HepG2 (cell line): ENCODE results near the gene ISG20. TPM values are rescaled to one million over a fixed set of nuclear protein-coding genes. Genes with fewer than 3 reads are reported as not detected.

Experiments used
- ATAC-seq: fragments of 200-7000 bp; cut with Tn5 transposase; 3 replicates; pipeline ENCODE4 v1.9.1; 2020; ENCODE audit warnings: mild to moderate bottlenecking, moderate library complexity
- BruUV-seq: library from RNA; stranded (reverse); fragments of 400-500 nt; replicated peaks from 2 replicates; lab custom pipeline; 2021; lab: Mats Ljungman, UMichigan
- CTCF ChIA-PET: fragments of 300-600 bp; formaldehyde crosslinking; extraction: SDS; loops from one replicate; lab custom pipeline; 2021; ENCODE audit warnings: low total read pairs, inconsistent platforms, low intra/inter-chr PET ratio; lab: Yijun Ruan, JAX
- POLR2A ChIA-PET: fragments of 350-600 bp; sonication (Branson Sonifier 250); formaldehyde crosslinking; loops from one replicate; lab custom pipeline; 2020; ENCODE audit warnings: antibody characterized with exemption, inconsistent platforms; lab: Yijun Ruan, JAX
- DNase-seq: peaks from one replicate; pipeline ENCODE4 v3.0.0-alpha.2; 2015; ENCODE audit warnings: low spot score
- FAIRE-seq: peaks from 3 replicates; lab custom pipeline; 2011; peaks lifted over from hg19 to GRCh38; lab: Jason Lieb, UNC
- H2AFZ ChIP-seq: one replicate; pipeline ENCODE4 v1.6.1; 2011; ENCODE audit warnings: low read length, inconsistent platforms
- H3K27ac ChIP-seq: fragments of 300-600 bp; 3 replicates; pipeline ENCODE4 v1.8.0; 2011; ENCODE audit warnings: mixed run types, mild to moderate bottlenecking, mixed read lengths, low read length, inconsistent platforms; ENCODE audit not compliant: insufficient read depth; ENCODE audit errors: extremely low read length
- H3K27me3 ChIP-seq, 2 experiments: fragments of 200-600 bp in 1 of 2; 2 replicates in 1 of 2; 3 replicates in 1 of 2; pipeline versions ENCODE4 v1.6.0 to v1.8.0; 2011; ENCODE audit warnings: low read length in 2 of 2, mild to moderate bottlenecking in 2 of 2, moderate library complexity in 2 of 2, inconsistent platforms in 1 of 2; ENCODE audit not compliant: insufficient read depth in 2 of 2, control insufficient read depth in 1 of 2
- H3K36me3 ChIP-seq, 2 experiments: fragments of 200-600 bp in 1 of 2; replicated peaks in 1 of 2; 2 replicates in 1 of 2; 3 replicates in 1 of 2; pipeline versions ENCODE4 v1.5.1 to v1.8.0; 2011; ENCODE audit warnings: low read length in 2 of 2, inconsistent platforms in 1 of 2; ENCODE audit not compliant: insufficient read depth in 2 of 2, control insufficient read depth in 1 of 2
- H3K4me1 ChIP-seq: 2 replicates; pipeline ENCODE4 v1.5.1; 2012; ENCODE audit warnings: low read length, inconsistent platforms; ENCODE audit not compliant: insufficient read depth
- H3K4me2 ChIP-seq: 2 replicates; pipeline ENCODE4 v1.6.0; 2011; ENCODE audit warnings: low read depth, low read length, inconsistent platforms
- H3K4me3 ChIP-seq, 3 experiments: fragments of 200-600 bp in 1 of 3; sonication (generic), shearing (Covaris generic) in 1 of 3; replicated peaks in 1 of 3; 2 replicates each; pipeline ENCODE4 v1.5.1; 2011 to 2016; ENCODE audit warnings: low read length in 3 of 3, inconsistent platforms in 2 of 3, low read depth in 2 of 3, mild to moderate bottlenecking in 2 of 3, control low read depth in 1 of 3, mixed read lengths in 1 of 3; ENCODE audit not compliant: insufficient read depth in 1 of 3
- H3K79me2 ChIP-seq: one replicate; pipeline ENCODE4 v1.6.1; 2011; ENCODE audit warnings: low read length, inconsistent platforms; ENCODE audit not compliant: insufficient read depth
- H3K9ac ChIP-seq: 2 replicates; pipeline ENCODE4 v1.6.0; 2011; ENCODE audit warnings: mild to moderate bottlenecking, low read depth, low read length, inconsistent platforms; ENCODE audit not compliant: insufficient read depth
- H3K9me3 ChIP-seq: 2 replicates; pipeline ENCODE4 v1.5.1; 2012; ENCODE audit warnings: mild to moderate bottlenecking, low read length
- H4K20me1 ChIP-seq: 2 replicates; pipeline ENCODE4 v1.6.0; 2011; ENCODE audit warnings: inconsistent platforms, mild to moderate bottlenecking, low read length, moderate library complexity; ENCODE audit not compliant: insufficient read depth
- CBX1 ChIP-seq: IDR thresholded peaks from one replicate; pipeline ENCODE4 v1.6.1; 2016; ENCODE audit warnings: antibody characterized with exemption, low read depth
- FLYWCH1 ChIP-seq: sonication (generic); formaldehyde crosslinking; IDR thresholded peaks from 2 replicates; pipeline ENCODE4 v1.8.1; 2023; ENCODE audit warnings: mild to moderate bottlenecking, missing genetic modification reagents
- IRX3 ChIP-seq: sonication (generic); formaldehyde crosslinking; IDR thresholded peaks from 2 replicates; pipeline ENCODE4 v1.8.1; 2023; ENCODE audit warnings: mild to moderate bottlenecking, low read depth, missing genetic modification reagents, borderline replicate concordance
- MED13 ChIP-seq: sonication (generic); formaldehyde crosslinking; IDR thresholded peaks from 2 replicates; pipeline ENCODE4 v1.5.0; 2020; ENCODE audit warnings: missing genetic modification reagents
- ZNF720 ChIP-seq: sonication (generic); formaldehyde crosslinking; IDR thresholded peaks from 2 replicates; pipeline ENCODE4 v1.4.0; 2020; ENCODE audit warnings: missing genetic modification reagents
- WGBS: methylation state at CpG from one replicate; pipeline ENCODE4 v1.1.6; 2017; ENCODE audit warnings: low lambda C conversion rate; 5-methylcytosine and 5-hydroxymethylcytosine counted together
- in situ Hi-C: cut with HindIII; loops from 2 replicates; pipeline ENCODE4 v1.10.0; 2017; ENCODE audit warnings: low pct_unique_long_range_greater_than_20kb; ENCODE audit not compliant: extremely low pct_ligation_motif_present
- intact Hi-C: fragments of 100-400 bp; cut with micrococcal nuclease; formaldehyde crosslinking; loops from one replicate; pipeline ENCODE4 v1.10.0; 2022; ENCODE audit not compliant: unreplicated experiment
- polyA plus RNA-seq, 8 experiments: library from polyadenylated mRNA; depleted of rRNA in 3 of 8; stranded (reverse) in 7 of 8; unstranded in 1 of 8; fragments of >200 nt; fragmentation: Illumina TruSeq in 4 of 8; extraction: Trizol in 4 of 8; gene quantifications; 2 replicates each; pipeline versions ENCODE4 v1.2.1 to v1.2.3, GENCODE V29; 2011 to 2016; ENCODE audit warnings: low read depth in 4 of 8, missing spikeins in 1 of 8, mixed read lengths in 1 of 8; ENCODE audit not compliant: insufficient read depth in 1 of 8
- total RNA-seq, 5 experiments: library from RNA; depleted of rRNA; stranded (reverse); fragments of >200 nt; fragmentation: Illumina TruSeq; extraction: Trizol; gene quantifications; 2 replicates each; pipeline ENCODE4 v1.2.3, GENCODE V29; 2016; ENCODE audit warnings: low read depth in 1 of 5

ISG20 gene
- total and polyA plus RNA-seq, 2 of the 13 experiments (the other 11 are each of a cell fraction or from before 2014, with no cell fraction given): 6.3 to 31.5 TPM

GRCh38 chr15:88606070-88606794, 32.6 kb upstream of the ISG20 start:
- intact Hi-C loops: no loop called here
- no peak for DNase-seq
- no peak overlapping the region for H2AFZ ChIP-seq
- no peak for ATAC-seq
- H4K20me1 ChIP-seq: no peaks in the 10 kb centered on the region; the same call in 1 of the 2 replicates
- H3K79me2 ChIP-seq: no peaks in the 10 kb centered on the region
- no TSS peak for BruUV-seq
- H3K9me3 ChIP-seq: no peaks in the 10 kb centered on the region
- H3K27ac ChIP-seq: no peak overlapping the region
- TF ChIP-seq MED13 (CRISPR knock-in tag) (peak; percentile 7; the same call in 1 of the 2 replicates), IRX3 (CRISPR knock-in tag) (no peak)
- TF ChIP-seq, all 625 proteins: peak for 1
- Histone ChIP-seq H3K9ac (no peak overlapping the region), H3K36me3 (no peaks in the 10 kb centered on the region), H3K4me1 (no peaks in the 10 kb centered on the region), H3K27me3 (peaks cover 6 to 37% of the 10 kb centered on the region in 2 experiments; a peak in 3 of 5 replicates), H3K4me2 (no peak overlapping the region), H3K4me3 (no peak overlapping the region)
- 51% methylated on average over 25 of the region's 26 CpGs for WGBS
- ChIA-PET CTCF (no interaction called here), POLR2A (no interaction called here)
- in situ Hi-C loops: no loop called here
- no peak for FAIRE-seq

- ATAC-seq: no peak
- H3K79me2 ChIP-seq: no peaks in the 10 kb centered on the region
- no peaks in the 10 kb centered on the region; the same call in 1 of the 2 replicates for H4K20me1 ChIP-seq
- TF ChIP-seq ZNF720 (CRISPR knock-in tag): no peak
- TF ChIP-seq FLYWCH1 (CRISPR knock-in tag): no peak
- TF ChIP-seq CBX1: no peak
- H3K9ac ChIP-seq: no peak overlapping the region
- H3K9me3 ChIP-seq: no peaks in the 10 kb centered on the region
- H3K27ac ChIP-seq: no peak overlapping the region
- ChIA-PET POLR2A (no interaction called here), CTCF (no interaction called here)
- no peak overlapping the region for H3K4me2 ChIP-seq
- no peak overlapping the region for H2AFZ ChIP-seq
- 3% methylated on average over 1 of the region's 1 CpG for WGBS
- no peaks in the 10 kb centered on the region for H3K4me1 ChIP-seq
- in situ Hi-C loops: no loop called here
- no peak overlapping the region for H3K4me3 ChIP-seq
- DNase-seq: no peak
- no TSS peak for BruUV-seq
- intact Hi-C loops: no loop called here
- H3K36me3 ChIP-seq: no peaks in the 10 kb centered on the region
- no peak for FAIRE-seq
- H3K27me3 ChIP-seq: peaks cover 6 to 37% of the 10 kb centered on the region in 2 experiments; a peak in 3 of 5 replicates
Observed at GRCh38 chr15:88607951-88608350, 30.9 kb upstream of the ISG20 start.
